Eye (tissue), 1 donor: ENCODE results near the gene ABCC10.
"Not testable (repeated sequence)": the region's sequence is repeated elsewhere in the genome, so short reads cannot be mapped to it uniquely, and the experiment has no call there.

Experiments used
- DNase-seq: peaks from one replicate; pipeline ENCODE4 v3.0.0-alpha.2; 2015

Gene ABCC10

DNA sequence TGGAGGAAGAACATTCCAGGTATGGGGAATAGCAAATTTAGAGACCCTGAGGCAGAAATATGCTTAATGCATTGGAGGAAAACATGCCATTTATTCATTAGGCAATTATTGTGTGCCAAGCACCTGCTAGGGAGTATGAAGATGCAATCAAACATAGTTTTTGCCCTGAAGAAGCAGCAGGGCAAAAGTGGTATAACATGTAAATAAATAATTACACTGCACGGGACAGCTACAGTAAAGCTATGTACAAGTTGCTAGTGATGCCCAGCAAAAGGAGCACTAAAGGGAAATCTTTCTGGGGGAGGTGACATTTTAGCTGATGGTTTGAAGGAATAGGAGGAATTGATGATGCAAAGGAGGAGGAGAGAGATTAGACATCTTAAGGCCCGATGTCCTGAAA, 49.4 kb downstream of the ABCC10 start:
- peak; percentile 14 for DNase-seq

- DNase-seq = peak; percentile 96
Observed at GRCh38 chr6:43477235-43478007, 50.1 kb downstream of the ABCC10 start, which contains the start of gene TJAP1. TSS of gene TJAP1 (plus strand) at chr6:43477570. CDS start at chr6:43499002, 21,432 bp downstream.

DNA sequence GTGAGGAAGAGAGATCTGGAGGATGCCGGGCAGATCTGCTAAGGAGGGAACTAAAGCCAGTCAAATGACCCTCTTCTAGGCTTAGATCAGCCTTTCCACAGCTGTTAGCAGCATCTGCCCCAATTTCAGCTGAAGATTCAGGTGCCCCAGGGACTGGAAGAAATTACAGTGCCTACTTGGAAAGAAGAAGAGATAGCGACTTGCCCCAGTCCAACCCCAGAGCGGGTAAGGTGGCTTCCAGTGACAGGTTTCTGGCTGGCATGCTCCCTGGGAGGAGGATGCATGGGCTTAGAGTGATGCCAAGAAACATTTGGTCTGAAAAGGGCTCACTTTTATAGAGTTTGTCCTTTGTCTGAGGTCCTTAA, 50.6 kb downstream of the ABCC10 start:
- DNase-seq = no peak

DNA sequence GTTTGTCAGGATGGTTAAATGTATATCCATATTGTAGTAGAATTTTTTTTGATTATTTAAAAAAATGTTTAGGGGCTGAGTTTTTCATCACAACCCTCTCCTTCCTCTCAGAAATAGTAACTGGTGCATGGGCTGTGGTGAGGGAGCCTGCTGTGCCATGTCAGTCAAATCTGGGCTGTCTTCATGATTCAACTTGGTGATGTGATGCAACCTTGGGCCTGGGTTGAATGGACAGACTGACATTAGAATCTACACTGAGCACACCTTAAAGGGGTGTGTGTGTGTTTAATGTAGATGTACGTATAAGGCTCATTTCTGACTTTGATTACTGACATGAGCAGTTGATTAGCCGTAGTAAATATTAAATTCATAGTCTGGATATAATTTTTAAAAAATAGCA, 53.7 kb downstream of the ABCC10 start:
- no peak for DNase-seq

GRCh38 chr6:43481591-43482236, 54.4 kb downstream of the ABCC10 start:
- DNase-seq = no peak

DNA sequence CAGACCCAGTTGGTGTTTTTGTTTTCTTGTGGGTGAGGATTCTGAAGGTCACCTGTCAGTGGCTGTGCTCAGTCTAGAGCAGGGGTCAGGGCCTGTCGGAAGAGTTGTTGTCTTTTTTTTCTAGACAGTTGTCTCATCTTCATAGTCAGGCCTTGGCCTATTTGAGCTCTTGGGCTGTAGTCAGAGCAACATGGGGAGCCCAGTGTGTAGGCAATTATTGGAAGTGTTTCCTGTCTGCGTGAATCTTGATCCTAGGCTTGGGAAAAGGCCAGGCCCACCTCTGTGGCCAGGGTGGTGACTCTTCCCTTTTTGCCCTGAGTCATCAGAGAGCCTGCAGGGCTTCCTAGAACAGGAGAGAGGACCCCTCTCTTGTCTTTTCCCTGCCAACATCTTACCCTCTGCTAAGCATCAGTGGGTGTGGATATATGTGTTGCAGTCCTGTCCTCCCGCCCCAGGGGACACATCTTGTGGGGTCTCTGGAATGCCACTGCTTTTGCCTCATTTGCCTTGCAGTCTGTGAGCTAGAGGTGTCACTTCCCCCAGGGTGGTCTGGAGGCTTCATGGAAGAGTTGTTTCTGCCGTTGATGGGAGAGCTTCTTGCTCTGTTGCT, 61.4 kb downstream of the ABCC10 start:
- no peak for DNase-seq

DNA sequence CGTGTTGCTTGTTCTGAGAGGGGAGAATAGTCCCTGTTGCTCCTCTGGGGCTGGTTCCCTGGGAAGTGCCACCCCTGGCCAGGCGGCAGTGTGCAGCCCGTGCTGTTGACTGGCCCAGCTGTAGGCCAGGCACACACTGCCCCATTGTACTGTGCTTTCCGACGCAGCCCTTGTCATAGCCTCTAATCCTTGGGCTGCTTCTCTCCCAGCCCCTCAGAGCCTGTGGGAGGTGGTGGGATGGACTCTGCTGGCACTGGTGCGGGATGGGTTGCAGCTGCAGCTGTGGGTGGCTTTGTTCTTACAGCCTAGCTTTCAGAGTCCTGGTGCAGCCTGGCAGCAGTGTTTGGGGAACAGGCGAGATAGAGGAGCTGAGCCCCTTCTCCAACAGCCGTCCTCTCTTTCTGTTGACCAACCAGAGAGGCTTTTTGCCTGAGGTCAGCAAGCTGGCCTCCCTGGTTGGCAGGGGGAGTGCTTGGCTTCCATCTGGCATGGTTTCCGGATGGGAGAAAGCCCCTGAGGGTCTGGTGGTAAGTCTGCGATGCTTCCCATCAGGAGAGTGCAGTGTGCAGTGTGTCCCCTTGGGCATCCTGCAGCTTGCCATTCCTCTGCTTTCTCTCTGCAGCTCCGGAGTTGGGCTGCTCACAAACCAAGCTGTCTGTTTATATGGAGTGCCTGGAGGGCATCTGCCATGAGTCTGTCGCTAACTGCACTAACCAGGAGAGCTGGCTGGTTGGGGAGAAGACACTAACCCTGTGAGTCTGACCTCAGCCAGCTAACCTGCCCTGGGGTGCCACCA, 62.1 kb downstream of the ABCC10 start:
- DNase-seq = peak; percentile 62

DNA sequence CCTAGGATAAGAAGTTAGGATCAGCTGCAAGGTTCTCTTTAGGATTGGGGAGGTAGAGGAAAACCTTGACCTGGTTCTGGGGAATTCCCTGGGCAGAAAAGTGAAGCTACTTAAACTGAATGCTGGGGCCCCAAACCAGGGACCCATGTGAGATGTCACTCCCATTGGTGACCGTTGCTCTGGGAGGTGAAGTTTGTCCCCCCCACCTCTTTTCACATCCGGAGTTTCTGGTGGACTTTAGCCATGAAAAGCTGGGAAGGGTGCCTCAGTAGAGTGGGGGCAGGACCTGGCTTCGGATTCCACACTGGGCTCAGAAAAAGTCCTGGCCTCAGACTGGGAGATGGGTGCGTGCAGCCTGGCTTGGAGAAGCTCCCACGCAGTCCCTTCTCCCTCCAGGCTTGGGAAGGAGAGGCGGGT, 63.2 kb downstream of the ABCC10 start:
- no peak for DNase-seq

GRCh38 chr6:43491750-43492661, 64.7 kb downstream of the ABCC10 start:
- DNase-seq = peak; percentile 28

DNA sequence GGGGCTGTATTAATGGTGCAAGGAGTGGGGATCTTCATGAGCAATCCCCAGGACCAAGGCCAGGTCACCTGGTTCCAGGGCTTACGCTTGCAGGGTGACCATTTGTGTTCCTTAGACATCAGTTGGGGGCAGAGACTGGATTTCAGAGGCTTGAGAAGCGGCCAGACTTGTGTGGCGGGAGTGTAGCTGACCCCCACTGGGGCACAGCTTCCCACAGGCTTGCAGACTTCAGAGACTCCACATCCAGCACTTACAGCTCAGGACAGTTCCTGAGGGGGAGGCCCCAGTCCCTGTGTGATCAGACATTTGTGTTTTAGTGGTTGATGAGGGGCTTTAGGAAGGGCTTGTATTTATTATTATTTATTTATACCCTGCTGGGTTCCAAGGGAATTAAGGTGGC, 65.3 kb downstream of the ABCC10 start:
- no peak for DNase-seq

DNA sequence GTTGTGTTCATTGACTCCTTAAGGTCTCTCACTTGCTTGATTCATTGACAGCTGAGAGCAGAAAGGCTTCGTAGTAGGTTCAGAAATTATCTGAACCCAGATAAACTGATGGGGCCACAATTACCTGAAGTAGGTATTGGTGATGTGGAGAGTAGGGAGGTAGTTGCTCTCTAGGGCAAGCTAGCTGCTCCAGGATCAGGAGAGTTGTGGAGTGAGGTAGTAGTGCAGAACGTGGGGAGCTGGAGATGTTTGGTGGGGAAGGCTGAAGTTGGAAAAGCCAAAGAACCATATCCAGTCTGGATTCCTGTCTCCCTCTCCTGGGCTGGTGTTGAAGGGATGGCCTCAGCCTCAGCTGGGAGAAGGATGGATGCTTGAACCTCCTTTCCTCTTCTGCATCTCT, 65.9 kb downstream of the ABCC10 start:
- no peak for DNase-seq

DNA sequence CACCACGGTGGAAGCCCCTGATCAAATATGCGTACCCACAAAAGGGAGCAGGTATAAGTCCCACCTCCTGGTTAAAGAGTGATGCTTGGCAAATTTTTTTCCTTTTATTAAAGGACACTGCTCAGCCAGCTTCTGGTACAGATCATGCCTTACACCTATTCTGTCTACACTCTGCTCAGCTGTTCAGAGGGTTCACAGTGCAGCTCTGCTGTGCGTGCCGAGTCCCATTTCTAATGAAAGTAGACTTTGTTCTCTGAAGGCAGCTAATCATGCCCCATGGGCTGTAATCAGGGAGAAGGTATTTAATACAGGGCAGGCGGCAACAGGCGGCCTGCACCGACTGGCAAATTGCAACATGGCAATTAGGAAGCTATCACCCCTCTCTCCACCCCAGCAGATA, 66.5 kb downstream of the ABCC10 start:
- no peak for DNase-seq

GRCh38 chr6:43494321-43494720, 67.0 kb downstream of the ABCC10 start:
- DNase-seq = no peak

DNA sequence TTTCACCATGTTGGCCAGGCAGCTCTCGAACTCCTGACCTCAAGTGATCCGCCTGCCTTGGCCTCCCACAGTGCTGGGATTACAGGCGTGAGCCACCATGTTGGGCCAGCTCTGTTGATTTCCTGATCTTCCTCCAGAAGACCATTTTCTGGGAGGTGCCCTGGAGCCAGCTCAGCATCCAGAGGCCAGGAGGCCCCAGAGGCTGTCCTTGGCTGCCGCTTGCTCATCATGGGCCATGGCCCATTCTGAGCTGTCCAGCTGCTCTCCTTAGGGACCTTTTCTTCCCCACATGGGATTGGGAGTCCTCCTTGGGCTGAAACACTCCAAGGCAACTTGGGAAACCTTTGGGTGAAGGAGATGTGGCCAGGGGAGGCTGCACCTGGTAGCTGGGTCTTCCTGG, 67.4 kb downstream of the ABCC10 start:
- no peak for DNase-seq

DNA sequence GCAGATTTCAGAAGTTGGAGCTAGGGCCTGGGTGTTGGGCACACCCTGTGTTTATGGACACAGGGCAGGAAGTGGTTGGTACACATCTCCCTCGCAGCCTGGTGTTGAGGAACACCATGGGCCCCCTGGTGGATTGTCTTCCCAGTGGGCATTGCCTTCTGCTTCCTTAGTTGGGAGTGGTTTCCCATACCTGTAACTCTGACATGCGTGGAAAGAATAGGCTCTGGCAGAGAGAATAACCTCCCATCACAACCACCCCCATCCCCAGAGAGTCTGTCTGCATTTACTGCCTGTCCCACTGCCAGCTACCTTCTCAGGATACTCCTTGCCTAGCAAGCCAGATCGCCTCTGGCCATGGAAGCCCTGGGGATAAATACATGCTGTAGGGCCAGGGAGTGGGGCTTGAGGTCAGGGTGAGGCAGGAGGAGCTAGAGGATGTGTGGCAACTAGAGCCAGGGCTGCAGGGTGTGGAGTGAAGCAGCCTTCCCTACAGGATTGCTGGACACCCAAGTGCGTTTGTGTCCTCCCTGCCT, 68.1 kb downstream of the ABCC10 start:
- DNase-seq = no peak

DNA sequence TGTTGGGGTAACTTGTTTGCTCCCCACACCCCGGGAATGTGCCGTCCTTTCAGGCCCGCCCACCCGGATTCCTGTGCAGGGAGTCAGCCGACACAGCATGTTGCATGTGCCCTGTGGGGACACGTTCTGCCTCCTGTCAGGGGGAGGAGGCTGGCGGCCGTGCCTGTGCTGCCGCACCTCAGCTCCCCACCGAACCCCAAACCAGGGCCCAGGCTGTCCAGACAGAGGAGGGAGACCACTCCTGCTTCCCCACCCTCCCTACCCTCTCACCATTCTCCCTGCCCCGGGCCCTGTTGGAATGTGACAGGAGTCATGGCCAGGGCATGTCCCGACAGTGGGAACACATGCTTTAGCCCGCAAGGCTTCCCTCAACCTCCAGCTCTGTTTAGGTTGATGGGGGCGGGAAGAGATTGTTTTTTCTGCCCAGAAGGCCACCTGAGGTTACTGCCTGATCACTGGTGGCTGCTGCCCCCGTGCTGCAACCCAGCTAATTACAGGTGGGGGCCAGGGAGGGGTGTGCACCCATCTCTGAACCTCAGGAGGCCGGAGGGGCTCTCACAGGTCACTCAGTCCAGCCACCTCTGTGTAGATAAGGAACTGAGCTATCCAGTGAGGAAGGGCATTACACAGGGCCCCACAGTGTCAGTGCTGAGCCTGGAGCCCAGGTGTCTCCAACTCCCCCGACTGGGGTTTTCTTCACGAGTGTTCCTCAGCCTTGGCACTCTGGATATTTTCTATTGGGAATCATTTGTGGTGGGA, 69.2 kb downstream of the ABCC10 start:
- peak; percentile 53 for DNase-seq

DNA sequence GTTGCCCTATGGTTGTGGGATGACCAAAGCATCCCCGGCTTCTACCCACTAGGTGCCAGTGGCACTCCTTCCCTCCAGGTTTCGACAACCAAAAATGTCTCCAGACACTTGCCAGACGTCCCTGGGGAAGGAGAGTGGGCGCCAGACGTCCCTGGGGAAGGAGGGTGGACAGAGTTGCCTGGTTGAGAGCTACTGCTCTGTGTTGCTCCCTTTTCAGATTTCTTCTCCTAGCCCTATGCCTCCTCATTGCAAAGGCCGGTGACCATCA, 69.7 kb downstream of the ABCC10 start:
- no peak for DNase-seq

GRCh38 chr6:43497689-43498088, 70.3 kb downstream of the ABCC10 start:
- no peak for DNase-seq

DNA sequence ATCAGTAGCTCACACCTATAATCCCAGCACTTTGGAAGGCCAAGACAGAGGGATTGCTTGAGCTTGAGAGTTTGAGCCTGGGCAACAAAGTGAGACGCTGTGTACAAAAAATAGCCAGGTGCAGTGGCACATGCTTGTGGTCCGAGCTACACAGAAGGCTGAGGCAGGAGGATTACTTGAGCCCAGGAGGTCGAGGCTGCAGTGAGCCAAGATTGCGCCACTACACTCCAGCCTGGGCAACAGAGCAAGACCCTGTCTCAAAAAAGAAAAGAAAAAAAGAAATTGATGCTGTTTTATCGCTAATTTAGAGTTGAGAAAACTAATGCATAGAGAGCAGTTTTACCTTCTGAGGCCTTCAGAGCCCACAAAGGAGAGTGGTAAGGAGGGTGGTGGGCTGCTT, 71.0 kb downstream of the ABCC10 start:
- DNase-seq = not testable (repeated sequence)

- DNase-seq = no peak
Observed at GRCh38 chr6:43499028-43499815, 71.9 kb downstream of the ABCC10 start.
